SU-DHL-6 (cell line): ENCODE measurements around the gene ACTG1.

Experiments used
- H2AFZ ChIP-seq: fragments of 200-600 bp; sonication (generic); 2 replicates; pipeline ENCODE4 v1.6.1; 2014; ENCODE audit warnings: low read depth, mild to moderate bottlenecking, moderate library complexity, mixed read lengths, antibody characterized with exemption, low read length; ENCODE audit not compliant: severe bottlenecking
- H3F3A ChIP-seq: fragments of 200-600 bp; shearing (Covaris generic); 2 replicates; pipeline ENCODE4 v1.6.0; 2016; ENCODE audit warnings: antibody characterized with exemption, mild to moderate bottlenecking; ENCODE audit not compliant: insufficient read depth
- H3K27ac ChIP-seq: fragments of 200-600 bp; sonication (generic); 2 replicates; pipeline ENCODE4 v1.5.1; 2016; ENCODE audit warnings: low read depth, mild to moderate bottlenecking, low read length, moderate library complexity, mixed read lengths
- H3K27me3 ChIP-seq: fragments of 200-600 bp; sonication (generic), shearing (Covaris generic); 2 replicates; pipeline ENCODE4 v1.6.0; 2014; ENCODE audit warnings: mild to moderate bottlenecking, low read length
- H3K36me3 ChIP-seq: fragments of 200-600 bp; sonication (generic); 2 replicates; pipeline ENCODE4 v1.6.1; 2014; ENCODE audit warnings: mild to moderate bottlenecking, low read length, mixed read lengths
- H3K4me2 ChIP-seq: fragments of 300-600, 200-600 bp; shearing (Covaris generic), sonication (generic); 2 replicates; pipeline ENCODE4 v1.6.0; 2014; ENCODE audit warnings: low read length, low read depth, mild to moderate bottlenecking; ENCODE audit not compliant: poor library complexity, severe bottlenecking
- H3K4me3 ChIP-seq: fragments of 200-600 bp; sonication (generic); 2 replicates; pipeline ENCODE4 v1.5.1; 2014; ENCODE audit warnings: antibody characterized with exemption, low read length, mild to moderate bottlenecking, mixed read lengths; ENCODE audit not compliant: insufficient read depth, poor library complexity, severe bottlenecking
- H3K79me2 ChIP-seq: fragments of 200-600 bp; sonication (generic); 2 replicates; pipeline ENCODE4 v1.6.1; 2014; ENCODE audit warnings: mild to moderate bottlenecking, low read length, moderate library complexity; ENCODE audit not compliant: insufficient read depth
- H3K9ac ChIP-seq: fragments of 200-600 bp; sonication (generic); 2 replicates; pipeline ENCODE4 v1.7.0; 2014; ENCODE audit warnings: mild to moderate bottlenecking, low read length
- H3K9me2 ChIP-seq: fragments of 200-600 bp; sonication (generic); replicated peaks from 2 replicates; pipeline ENCODE4 v1.6.1; 2014; ENCODE audit warnings: low read length; ENCODE audit not compliant: insufficient read depth
- H3K9me3 ChIP-seq: fragments of 200-600 bp; sonication (generic); 2 replicates; pipeline ENCODE4 v1.6.1; 2014; ENCODE audit warnings: low read length, mixed read lengths; ENCODE audit not compliant: insufficient read depth
- H4K20me1 ChIP-seq: fragments of 200-600 bp; sonication (generic); 2 replicates; pipeline ENCODE4 v1.6.1; 2014; ENCODE audit warnings: low read depth, mild to moderate bottlenecking, antibody characterized with exemption, low read length, moderate library complexity, mixed read lengths
- CTCF ChIP-seq: fragments of 200-600 bp; sonication (generic); IDR thresholded peaks from one replicate; pipeline ENCODE4 v1.5.1; 2017; ENCODE audit warnings: antibody characterized with exemption, mild to moderate bottlenecking, low read length, moderate library complexity; ENCODE audit not compliant: insufficient read depth, poor library complexity, severe bottlenecking
- EZH2phosphoT487 ChIP-seq: fragments of 200-600 bp; sonication (generic), shearing (Covaris generic); conservative IDR thresholded peaks from 2 replicates; pipeline ENCODE4 v1.6.1; 2018; ENCODE audit warnings: mild to moderate bottlenecking, antibody characterized with exemption, low read length, moderate library complexity, mixed read lengths

Gene ACTG1

GRCh38 chr17:81470944-81471817 lies 41.4 kb downstream of the ACTG1 start:
- Histone ChIP-seq H3K27me3 (no peaks in the 10 kb centered on the region), H3K36me3 (no peaks in the 10 kb centered on the region), H3K9me2 (no peaks in the 10 kb centered on the region), H3K9ac (no peak overlapping the region), H3F3A (no peaks in the 10 kb centered on the region), H3K4me3 (no peak overlapping the region), H3K79me2 (no peaks in the 10 kb centered on the region), H3K27ac (no peak overlapping the region), H3K9me3 (no peaks in the 10 kb centered on the region), H3K4me2 (no peak overlapping the region), H2AFZ (no peak overlapping the region), H4K20me1 (no peaks in the 10 kb centered on the region)
- TF ChIP-seq CTCF (no peak), EZH2phosphoT487 (no peak)

GRCh38 chr17:81470270-81470943 lies 42.2 kb downstream of the ACTG1 start:
- H4K20me1 ChIP-seq: no peaks in the 10 kb centered on the region

GRCh38 chr17:81469266-81469665 lies 43.3 kb downstream of the ACTG1 start:
- H3K4me2 ChIP-seq: no peak overlapping the region
- TF ChIP-seq EZH2phosphoT487: no peak
- no peaks in the 10 kb centered on the region for H3K9me3 ChIP-seq
- H3K9me2 ChIP-seq: no peaks in the 10 kb centered on the region
- H3K79me2 ChIP-seq: no peaks in the 10 kb centered on the region
- no peak overlapping the region for H3K9ac ChIP-seq
- H3K27me3 ChIP-seq: no peaks in the 10 kb centered on the region
- H3K36me3 ChIP-seq: no peaks in the 10 kb centered on the region
- H3K4me3 ChIP-seq: no peak overlapping the region
- no peaks in the 10 kb centered on the region for H4K20me1 ChIP-seq
- no peak overlapping the region for H2AFZ ChIP-seq
- H3K27ac ChIP-seq: no peak overlapping the region
- H3F3A ChIP-seq: no peaks in the 10 kb centered on the region

More at GRCh38 chr17:81470270-81470943, 42.2 kb downstream of the ACTG1 start:
- Histone ChIP-seq H3K27me3 (no peaks in the 10 kb centered on the region), H2AFZ (no peak overlapping the region), H3K9ac (no peak overlapping the region), H3K4me2 (no peak overlapping the region), H3K4me3 (no peak overlapping the region), H3K36me3 (no peaks in the 10 kb centered on the region), H3K27ac (no peak overlapping the region), H3K79me2 (no peaks in the 10 kb centered on the region), H3K9me2 (no peaks in the 10 kb centered on the region), H3F3A (no peaks in the 10 kb centered on the region), H3K9me3 (no peaks in the 10 kb centered on the region)
- TF ChIP-seq CTCF: no peak

GRCh38 chr17:81468770-81469121 lies 43.9 kb downstream of the ACTG1 start:
- H3K4me3 ChIP-seq: no peak overlapping the region
- H3K9ac ChIP-seq: no peak overlapping the region
- H3K4me2 ChIP-seq: no peak overlapping the region
- H3K36me3 ChIP-seq: no peaks in the 10 kb centered on the region
- no peak overlapping the region for H3K27ac ChIP-seq
- H3K27me3 ChIP-seq: no peaks in the 10 kb centered on the region
- H3K9me3 ChIP-seq: no peaks in the 10 kb centered on the region
- no peaks in the 10 kb centered on the region for H3K79me2 ChIP-seq
- TF ChIP-seq CTCF (no peak), EZH2phosphoT487 (no peak)
- H2AFZ ChIP-seq: no peak overlapping the region
- H3F3A ChIP-seq: no peaks in the 10 kb centered on the region
- no peaks in the 10 kb centered on the region for H3K9me2 ChIP-seq
- no peaks in the 10 kb centered on the region for H4K20me1 ChIP-seq
